Epithelial cell of proximal tubule (primary cell): ENCODE measurements around the gene MRPL34. TPM values are rescaled to one million over a fixed set of nuclear protein-coding genes. Genes with fewer than 3 reads are reported as not detected.
A peak's percentile ranks its signal among the peaks of the same experiment; 100 is the strongest.

Source experiments
- DNase-seq: peaks from one replicate; pipeline ENCODE4 v3.0.0-alpha.2; 2011; ENCODE audit warnings: low read depth
- H3K4me3 ChIP-seq: 2 replicates; pipeline ENCODE4 v1.5.1; 2011; ENCODE audit warnings: low read depth, mild to moderate bottlenecking, low read length
- total RNA-seq: library from RNA; depleted of rRNA; stranded (reverse); fragments of >200 nt; gene quantifications from 2 replicates; pipeline ENCODE4 v1.2.3, GENCODE V29; 2015
- TF ChIP-seq, protein P1 (sequence below): conservative IDR thresholded peaks from 2 replicates; pipeline ENCODE4 v1.5.1; 2012; ENCODE audit warnings: low read depth, mild to moderate bottlenecking, low read length

The MRPL34 gene
- total RNA-seq, 1 donor from 2014 or later, result 121 TPM

- no peak for DNase-seq
- TF ChIP-seq, protein P1, sequence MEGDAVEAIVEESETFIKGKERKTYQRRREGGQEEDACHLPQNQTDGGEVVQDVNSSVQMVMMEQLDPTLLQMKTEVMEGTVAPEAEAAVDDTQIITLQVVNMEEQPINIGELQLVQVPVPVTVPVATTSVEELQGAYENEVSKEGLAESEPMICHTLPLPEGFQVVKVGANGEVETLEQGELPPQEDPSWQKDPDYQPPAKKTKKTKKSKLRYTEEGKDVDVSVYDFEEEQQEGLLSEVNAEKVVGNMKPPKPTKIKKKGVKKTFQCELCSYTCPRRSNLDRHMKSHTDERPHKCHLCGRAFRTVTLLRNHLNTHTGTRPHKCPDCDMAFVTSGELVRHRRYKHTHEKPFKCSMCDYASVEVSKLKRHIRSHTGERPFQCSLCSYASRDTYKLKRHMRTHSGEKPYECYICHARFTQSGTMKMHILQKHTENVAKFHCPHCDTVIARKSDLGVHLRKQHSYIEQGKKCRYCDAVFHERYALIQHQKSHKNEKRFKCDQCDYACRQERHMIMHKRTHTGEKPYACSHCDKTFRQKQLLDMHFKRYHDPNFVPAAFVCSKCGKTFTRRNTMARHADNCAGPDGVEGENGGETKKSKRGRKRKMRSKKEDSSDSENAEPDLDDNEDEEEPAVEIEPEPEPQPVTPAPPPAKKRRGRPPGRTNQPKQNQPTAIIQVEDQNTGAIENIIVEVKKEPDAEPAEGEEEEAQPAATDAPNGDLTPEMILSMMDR, result peak; percentile 48
- H3K4me3 ChIP-seq, result no peak overlapping the region
Observed at GRCh38 chr19:17296273-17296672, 9.4 kb upstream of the MRPL34 start.

DNA sequence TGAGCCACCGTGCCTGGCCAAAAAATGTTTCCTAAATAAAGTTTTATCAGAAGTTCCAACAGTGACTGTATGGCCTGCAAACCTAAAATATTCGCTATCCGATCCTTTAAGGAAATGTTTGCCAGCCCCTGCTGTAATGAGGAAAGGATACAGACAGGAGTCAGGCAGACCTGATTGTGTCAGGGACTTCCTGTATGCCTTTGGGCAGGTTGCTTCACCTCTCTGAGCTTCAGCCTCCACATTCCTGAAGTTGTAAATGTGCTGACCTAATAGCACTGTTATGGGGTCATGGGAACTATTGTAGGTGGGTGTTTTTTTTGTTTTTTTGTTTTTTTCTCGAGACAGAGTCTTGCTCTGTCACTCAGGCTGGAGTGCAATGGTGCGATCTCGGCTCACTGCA lies 8.7 kb upstream of the MRPL34 start:
- no peak for DNase-seq
- TF ChIP-seq, protein P1, result no peak
- H3K4me3 ChIP-seq, result no peak overlapping the region

DNA sequence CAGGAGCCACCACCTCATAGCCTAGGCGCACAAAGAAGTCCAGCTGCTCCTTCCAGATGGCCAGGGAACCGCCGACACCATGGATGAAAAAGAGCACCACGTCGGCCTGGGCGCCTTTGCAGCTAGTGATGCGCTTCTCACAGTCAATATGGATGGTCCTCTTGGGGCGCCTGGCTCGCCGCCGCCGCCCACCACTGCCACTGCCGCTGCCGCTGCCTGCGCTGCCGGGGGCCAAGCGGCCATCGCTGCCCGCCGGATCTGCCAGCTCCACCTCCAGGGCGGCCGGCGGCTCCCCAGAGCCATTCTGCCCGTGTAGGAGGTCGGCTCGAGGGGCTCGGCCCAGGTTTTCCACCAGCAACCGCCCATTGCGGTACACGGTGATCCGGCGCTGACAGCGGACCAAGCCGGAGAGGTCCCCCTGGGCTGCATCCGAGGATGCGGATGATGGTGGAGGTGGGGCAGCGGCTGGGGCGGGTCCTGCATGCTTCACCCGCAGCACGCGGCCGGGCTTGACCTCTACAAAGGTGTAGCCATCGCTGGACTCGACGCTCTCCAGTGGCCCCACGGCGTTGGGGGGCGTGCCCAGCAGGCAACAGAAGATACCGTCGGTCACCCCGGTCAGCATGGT lies 4.6 kb upstream of the MRPL34 start:
- DNase-seq, result no peak
- TF ChIP-seq, protein P1, result no peak
- H3K4me3 ChIP-seq, result no peak overlapping the region

DNA sequence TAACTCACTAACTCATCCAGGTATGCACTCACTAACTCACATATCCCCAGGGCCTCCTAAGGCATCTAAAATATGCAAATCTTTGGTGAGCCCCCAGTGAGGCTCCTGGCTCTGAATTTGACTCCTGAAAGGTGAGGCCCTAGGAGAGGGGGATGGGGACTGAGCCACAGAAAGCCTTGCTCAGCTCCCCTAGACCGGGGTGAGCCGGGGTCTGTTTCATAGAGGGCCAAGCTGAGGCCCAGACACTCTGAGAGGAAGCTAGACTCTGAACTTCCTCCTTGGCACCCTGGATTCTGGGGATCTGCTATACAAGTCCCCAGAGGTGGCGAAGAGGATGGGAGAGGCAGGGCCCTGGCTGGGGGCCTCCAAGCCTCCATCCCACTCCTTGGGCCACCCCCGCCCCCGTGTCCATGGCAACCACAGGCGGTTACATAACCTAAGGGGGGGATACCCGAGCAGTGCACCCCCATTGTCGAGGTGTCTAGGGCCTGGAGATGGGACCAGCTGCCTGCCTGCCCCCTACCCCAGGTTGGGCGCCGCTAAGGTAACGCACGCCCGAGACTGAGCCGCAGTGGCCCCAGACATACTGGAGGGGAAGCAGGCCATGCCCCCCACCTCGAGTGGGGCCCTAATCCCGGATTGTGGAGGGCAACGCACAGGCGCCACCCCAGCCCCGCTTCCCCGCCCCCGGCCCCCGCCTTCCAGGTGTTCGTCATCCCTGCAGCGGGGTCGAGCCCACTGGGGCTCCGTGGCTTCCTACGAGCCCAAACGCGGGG lies 3.1 kb upstream of the MRPL34 start:
- H3K4me3 ChIP-seq, result peak overlapping the region; percentile 86
- DNase-seq, result no peak
- TF ChIP-seq, protein P1, result no peak

GRCh38 chr19:17303167-17303939 lies 2.3 kb upstream of the MRPL34 start, which contains the start of gene ABHD8:
ABHD8 (minus strand) TSS chr19:17303425; CDS start chr19:17301616, 1,809 bp downstream.
- no peak for DNase-seq
- TF ChIP-seq, protein P1, result peak; percentile 34

DNA sequence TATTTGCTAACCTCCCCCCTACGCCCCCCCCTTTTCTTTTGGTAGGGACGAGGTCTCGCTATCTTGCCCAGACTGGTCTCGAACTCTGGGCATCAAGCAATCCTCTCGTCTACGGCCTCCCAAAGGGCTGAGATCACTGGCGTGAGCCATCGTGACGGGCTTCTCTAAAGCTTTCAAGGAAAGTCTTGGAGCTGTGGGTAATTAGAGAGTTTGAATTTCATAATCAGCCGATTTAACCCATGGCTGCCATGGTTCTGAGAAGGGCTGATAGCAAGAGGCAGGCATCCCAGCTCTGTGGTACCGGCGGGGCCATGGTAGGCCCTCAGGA lies 1.8 kb upstream of the MRPL34 start:
- no peak overlapping the region for H3K4me3 ChIP-seq

More at GRCh38 chr19:17303167-17303939, 2.3 kb upstream of the MRPL34 start, which contains the start of gene ABHD8:
- peak within 1 kb of the TSS; percentile 86 for H3K4me3 ChIP-seq

More for the DNA sequence above, 1.8 kb upstream of the MRPL34 start:
- no peak for DNase-seq
- TF ChIP-seq, protein P1, result no peak
